ENCODE results near the gene IGSF21.
"Not testable (repeated sequence)": the region's sequence is repeated elsewhere in the genome, so short reads cannot be mapped to it uniquely, and the experiment has no call there.

IGSF21 gene

DNA sequence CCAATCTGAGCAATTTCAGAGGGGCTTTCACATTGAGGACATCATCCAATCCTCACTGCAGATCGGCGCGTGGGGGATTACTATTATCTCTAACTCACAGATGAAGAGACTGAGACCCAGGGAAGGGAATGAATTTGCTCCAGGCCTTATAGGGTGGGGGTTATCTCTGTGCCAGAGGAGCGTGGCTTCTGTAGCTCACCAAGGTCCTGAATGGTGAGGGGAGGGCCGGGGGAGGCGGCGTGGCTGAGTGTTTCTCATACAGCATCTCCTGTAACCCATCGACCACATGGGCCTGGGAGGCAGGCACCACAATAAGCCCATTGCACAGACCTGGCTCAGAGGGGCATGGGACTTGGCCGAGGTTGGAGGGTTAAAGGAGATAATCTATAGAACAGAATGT, 230.2 kb downstream of the IGSF21 start:
- DNase-seq = no peak

DNA sequence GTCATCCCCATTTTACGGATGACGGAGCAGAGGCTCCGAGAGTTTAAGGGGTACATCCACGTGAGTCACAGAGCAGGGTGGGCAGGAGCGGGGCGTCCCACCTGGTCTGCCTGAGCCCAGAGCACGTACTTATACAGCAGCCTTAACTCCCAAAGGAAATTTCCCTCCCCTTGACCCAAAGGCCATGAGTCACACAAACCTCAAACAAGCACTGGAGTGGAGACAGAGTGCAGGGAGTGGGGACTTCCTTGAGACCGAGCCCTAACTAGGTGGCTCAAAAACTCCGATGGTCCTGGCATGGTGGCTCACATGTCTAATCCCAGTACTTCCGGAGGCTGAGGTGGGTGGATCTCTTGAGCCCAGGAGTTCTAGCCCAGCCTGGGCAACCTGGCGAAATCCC, 231.6 kb downstream of the IGSF21 start:
- DNase-seq = no peak

GRCh38 chr1:18340158-18340764, 232.7 kb downstream of the IGSF21 start:
- DNase-seq = no peak

GRCh38 chr1:18340787-18341186, 233.2 kb downstream of the IGSF21 start:
- DNase-seq = no peak

DNA sequence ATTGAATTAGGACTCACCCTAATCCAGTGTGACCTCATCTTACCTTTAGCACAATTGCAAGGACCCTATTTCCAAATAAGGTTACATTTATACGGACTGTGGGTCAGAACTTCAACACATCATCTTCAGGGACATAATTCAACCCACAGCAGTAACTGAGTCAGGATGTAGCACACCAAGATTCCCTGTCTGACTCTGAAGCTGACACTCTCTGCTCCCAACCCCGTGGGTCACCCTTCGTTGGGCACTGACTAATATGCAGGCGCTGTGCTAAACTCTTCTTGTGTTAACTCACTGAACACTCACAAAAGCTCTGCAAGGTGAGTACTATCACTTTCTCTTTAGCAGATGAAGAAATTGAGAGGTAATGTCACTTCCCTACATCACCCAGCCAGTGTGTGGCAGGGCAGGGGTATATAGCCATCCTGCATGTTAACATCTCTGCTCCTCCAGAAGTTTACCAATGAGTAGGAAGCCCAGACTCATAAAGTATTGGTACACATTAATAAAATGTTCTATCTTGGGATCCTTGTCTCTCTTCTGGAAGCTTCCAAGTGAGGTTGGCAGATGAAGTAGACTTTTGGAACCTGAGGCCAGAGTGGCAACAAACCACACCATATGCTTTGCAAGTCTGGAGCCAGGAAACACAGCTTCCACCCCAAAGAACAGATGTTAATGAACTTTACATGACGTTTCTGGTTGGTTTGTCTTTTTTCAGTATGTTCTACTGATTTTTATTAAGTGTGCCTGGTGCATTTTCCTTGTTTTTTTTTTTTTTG, 233.9 kb downstream of the IGSF21 start:
- DNase-seq = no peak

DNA sequence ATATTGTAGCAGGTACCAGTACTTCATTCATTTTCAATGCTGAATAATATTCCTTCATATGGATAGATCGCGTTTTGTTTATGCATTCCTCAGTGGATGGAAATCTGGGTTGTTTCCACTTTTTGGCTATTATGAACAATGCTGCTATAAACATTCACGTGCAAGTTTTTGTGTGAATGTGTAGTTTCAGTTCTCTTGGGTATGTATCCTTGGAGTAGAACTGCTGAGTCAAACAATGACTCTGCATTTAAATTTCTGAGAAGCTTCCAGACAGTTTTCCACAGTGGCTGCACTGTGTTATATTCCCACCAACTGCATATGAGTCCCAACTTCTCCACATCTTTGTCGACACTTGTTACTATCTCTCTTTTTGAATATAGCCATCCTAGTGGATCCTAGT, 235.1 kb downstream of the IGSF21 start:
- no peak for DNase-seq

- no peak for DNase-seq
Measured at GRCh38 chr1:18343581-18343980, 236.0 kb downstream of the IGSF21 start.

DNA sequence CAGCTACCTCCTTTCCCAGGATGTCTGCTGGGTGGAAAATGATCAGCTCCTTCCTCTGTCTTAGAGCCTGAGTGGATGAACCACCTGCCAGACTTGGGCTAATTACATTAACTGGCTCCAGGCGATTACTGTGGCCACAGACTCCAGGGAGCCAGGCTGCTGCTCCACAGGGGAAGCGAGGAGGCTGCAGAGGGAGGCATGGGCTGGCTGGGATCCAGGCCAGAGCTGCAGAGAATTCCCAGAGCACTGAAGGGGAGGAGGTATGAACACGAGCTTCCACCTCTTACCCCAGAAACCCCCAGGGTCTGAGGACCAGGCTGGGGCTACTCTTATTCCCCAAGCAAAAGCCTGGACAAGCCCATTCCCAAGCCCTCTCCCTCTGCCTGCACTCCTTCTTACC, 237.2 kb downstream of the IGSF21 start:
- DNase-seq = no peak

DNA sequence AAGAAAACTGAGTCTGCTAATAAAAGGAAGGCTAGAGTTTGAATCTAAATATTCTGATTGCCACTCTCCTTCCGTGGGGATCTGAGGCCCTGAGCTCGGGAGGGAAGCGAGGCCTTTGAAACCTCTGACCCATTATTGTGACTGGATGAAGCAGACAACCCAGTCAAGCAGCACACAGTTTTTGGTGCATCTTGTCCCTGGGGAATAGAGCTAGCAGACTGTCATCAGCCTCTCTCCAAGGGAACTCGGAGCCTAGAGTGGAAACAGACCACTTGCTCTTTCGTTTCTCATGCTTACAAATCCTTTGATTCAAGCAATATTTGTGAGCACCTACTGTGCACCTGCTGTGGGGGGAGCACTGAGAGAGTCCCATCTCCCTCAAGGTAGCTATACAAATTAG, 240.0 kb downstream of the IGSF21 start:
- no peak for DNase-seq

GRCh38 chr1:18348354-18348753, 240.8 kb downstream of the IGSF21 start:
- DNase-seq = no peak

DNA sequence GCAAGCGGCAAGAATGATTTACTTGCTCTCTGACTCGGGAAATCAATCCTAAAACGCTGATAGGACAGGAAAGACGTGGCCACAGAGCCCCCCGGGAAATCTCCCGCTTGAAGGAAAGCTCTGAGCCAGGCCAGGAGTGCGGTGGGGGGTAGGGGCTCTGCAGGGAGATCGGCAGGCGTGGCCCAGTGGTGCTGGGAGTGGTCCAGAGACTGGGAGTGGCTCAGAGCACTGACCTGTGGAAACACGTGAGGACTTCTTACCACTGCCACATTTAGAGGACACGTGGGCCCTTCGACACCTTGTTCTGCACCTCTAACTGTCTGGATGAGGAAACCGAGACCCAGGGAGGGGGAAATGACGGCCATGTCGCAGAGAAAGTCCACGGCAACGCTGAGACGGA, 243.1 kb downstream of the IGSF21 start:
- no peak for DNase-seq

DNA sequence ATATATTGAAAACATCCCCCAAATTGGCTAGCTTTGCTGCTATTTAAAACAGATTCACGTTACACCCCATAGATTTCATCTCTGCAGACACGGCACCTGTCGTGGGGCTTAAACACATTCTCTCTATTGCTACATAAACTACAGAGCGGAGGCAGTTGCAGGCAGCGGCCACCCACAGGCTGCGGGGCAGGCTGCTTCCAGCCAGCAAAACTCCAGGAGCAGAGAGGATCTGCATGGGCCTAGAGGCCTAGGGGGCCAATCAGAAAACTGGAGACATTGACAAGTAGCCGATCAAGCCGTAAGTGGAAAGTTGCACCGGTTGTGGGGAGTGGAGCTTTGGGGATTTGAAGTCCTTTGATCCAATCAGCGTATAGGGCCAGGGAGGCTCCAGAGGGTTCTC, 244.1 kb downstream of the IGSF21 start:
- no peak for DNase-seq

DNA sequence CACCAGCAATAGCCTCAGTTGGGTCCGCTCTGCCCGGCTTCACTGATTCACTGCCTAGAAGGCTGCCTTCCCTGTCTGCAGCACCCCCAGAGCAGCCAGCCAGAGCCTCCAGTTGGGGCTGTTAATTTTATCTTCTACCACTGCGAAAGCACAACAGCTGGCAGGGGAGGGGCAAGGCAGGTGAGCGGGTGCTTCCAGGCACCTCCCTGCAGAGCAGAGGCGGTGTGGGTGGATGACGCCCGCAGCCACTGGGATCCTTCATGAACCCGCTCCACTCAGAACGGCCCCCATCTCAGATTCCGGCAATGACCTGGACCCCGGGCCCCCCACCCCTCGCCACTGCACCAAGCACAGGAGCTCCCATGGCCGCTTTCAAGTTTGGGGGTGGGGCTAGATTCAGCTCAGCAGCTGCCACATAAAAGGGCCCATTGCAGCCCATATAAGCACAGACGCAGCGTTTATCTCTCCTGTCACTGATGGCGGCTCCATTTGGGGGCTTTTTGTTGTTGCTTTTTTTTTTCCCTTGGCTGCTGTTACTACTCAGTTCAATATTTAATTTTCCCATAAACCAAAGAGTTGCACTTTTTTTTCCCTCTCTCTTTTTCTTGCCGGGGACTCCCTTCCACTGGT, 245.2 kb downstream of the IGSF21 start:
- no peak for DNase-seq

DNA sequence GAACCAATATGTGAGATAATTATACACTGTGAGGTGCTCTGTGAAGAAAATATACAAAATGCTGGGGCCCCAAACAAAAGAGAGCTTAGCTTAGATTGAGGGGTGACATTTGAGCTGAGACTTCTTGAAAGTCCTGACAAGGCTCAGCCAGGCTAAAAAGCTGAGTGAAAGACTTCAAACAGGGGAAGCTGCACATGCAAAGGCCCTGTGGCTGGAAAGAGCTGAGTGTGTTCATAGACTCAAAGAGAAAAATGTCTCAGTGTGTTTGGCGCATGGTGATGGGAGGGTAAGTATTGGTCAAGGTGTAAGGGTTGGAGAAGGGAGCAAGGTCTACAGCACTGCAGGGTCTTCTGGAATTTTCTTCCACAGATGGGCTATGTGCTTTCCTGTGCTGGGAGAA, 245.9 kb downstream of the IGSF21 start:
- DNase-seq = no peak

DNA sequence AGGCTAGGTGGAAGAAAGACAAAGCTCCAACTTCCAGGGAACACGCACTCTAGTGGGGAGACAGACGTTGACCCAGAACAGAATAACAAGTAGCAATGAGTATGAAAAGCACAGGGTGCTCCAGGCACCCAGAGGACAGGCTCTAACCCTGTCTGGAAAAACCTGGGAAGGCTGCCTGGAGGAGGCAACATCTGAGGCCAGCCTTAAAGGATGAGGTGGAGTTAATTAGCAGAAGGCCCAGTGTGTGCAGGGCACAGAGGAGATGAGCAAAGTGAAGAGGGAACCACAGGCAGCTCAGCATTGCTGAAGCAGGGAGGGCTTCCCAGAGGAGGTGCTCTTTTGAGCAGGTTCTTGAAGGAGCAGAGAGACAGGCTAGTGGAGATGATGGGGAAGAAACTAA, 246.4 kb downstream of the IGSF21 start:
- DNase-seq = no peak

- DNase-seq = no peak
Measured at GRCh38 chr1:18354612-18355011, 247.0 kb downstream of the IGSF21 start.

DNA sequence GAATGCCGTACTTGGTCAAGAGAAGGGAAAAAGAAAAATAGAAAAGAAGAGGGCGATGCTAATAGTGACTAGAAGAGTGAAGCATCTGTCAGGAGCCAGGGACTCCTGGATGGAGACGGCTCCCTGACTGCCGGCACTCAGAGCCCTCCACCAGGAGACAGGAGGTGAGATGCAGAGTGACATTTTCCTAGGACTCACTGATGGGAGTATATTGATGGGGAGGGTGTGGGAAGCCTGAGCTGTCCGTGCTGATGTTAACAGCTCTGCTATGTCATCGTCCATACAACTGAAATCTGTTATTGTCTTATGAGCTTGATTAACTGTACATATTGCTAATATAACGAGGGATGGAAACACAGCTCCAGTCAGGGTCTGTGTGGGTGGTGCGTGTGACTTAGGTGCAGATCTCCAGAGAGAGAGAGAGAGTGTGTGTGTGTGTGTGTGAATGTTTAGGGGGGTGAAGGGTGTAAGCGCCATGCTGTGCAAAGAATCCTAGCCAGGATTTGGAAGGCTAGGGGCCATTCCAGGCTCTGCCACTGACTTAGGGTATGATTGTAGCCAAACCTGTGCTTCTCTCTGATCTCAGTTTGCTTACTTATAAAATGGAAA, 250.1 kb downstream of the IGSF21 start:
- no peak for DNase-seq

DNA sequence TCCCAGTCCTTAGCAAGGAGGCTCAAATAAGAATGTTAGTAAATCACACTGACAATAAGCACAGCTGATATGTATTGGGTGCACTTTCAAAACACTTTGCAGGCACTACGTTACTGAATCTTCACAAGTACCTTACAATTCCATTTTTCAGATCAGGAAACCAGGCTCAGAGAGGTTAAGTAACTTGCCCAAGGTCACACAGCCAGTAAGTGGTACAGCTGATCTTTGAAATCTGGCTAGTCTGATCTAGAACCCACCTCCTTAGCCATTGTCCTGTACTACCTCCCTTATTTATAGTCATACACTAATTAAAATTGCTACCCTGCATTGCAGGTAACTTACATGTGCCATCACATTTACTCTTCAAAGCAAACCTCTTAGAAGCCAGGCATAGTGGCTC, 251.0 kb downstream of the IGSF21 start:
- no peak for DNase-seq

GRCh38 chr1:18360251-18360650, 252.7 kb downstream of the IGSF21 start:
- DNase-seq = no peak

- no peak for DNase-seq
Measured at GRCh38 chr1:18362150-18362549, 254.6 kb downstream of the IGSF21 start.

DNA sequence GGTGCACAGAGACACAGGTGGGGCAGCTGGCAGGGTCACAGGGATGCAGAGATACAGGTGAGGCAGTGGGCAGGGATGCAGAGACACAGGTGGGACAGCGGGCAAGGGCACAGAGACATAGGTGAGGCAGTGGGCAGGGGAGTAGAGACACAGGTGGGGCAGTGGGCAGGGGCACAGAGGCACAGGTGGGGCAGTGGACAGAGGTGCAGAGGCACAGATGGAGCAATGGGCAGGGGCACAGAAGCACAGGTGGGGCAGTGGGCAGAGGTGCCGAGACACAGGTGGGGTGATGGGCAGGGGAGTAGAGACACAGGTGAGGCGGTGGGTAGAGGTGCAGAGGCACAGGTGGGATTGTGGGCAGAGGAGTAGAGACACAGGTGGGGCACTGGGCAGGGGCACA, 255.8 kb downstream of the IGSF21 start:
- DNase-seq = no peak

GRCh38 chr1:18365099-18365705, 257.6 kb downstream of the IGSF21 start:
- DNase-seq = no peak

DNA sequence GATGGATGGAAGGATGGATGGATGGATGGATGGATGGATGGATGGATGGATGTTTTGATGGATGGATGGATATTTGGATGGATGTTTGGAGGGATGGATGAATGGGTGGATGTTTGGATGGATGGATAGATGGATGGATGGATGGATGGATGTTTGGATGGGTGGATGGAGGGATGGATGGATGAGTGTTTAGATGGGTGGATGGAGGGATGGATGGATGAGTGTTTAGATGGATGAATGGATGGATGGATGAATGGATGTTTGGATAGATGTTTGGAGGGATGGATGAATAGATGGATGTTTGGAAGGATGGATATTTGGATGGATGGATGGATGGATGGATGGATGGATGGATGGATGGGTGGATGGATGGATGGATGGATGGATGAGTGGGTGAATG, 264.9 kb downstream of the IGSF21 start:
- not testable (repeated sequence) for DNase-seq

DNA sequence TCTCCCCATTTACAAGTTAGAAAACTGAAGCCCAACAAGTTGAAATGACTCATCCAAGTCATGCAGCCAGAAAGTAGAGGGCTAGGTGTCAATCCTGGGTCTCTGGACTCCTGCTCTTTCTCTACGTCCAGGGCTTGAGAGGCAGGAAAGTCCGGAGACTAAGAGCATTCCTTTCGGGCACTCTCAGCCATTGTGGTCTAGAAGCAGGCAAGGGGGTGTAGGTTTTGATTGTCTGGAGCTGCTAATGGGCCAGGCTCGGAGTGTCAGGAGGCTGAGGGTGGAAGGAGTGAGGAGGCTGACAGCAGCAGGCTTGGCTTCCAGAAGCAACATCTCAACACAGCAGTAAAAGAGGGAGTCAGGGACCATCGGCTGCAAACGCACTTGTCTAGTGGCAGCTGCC, 265.6 kb downstream of the IGSF21 start:
- no peak for DNase-seq

Data from CD4-positive, alpha-beta T cell treated with Interleukin-10 for 1 hour (primary cell).